IMR-90 (cell line): ENCODE measurements around the gene EXOC6B. TPM values are rescaled to one million over a fixed set of nuclear protein-coding genes. Genes with fewer than 3 reads are reported as not detected.

Experiments used
- ATAC-seq: fragments of 200-7000 bp; cut with Tn5 transposase; 2 replicates; pipeline ENCODE4 v1.9.1; 2020; ENCODE audit warnings: low read depth, mild to moderate bottlenecking, moderate library complexity
- BruUV-seq: library from RNA; stranded (reverse); fragments of 400-500 nt; replicated peaks from 2 replicates; lab custom pipeline; 2021; lab: Mats Ljungman, UMichigan
- CTCF ChIA-PET: fragments of 300-600 bp; formaldehyde crosslinking; extraction: SDS; loops from one replicate; lab custom pipeline; 2021; ENCODE audit warnings: antibody characterized with exemption; lab: Yijun Ruan, JAX
- POLR2A ChIA-PET: fragments of 300-600 bp; sonication (Branson Sonifier 250); formaldehyde crosslinking; loops from one replicate; lab custom pipeline; 2022; ENCODE audit warnings: antibody characterized with exemption; ENCODE audit not compliant: unreplicated experiment; lab: Charles Lee
- DNase-seq: peaks from one replicate; pipeline ENCODE4 v3.0.0; 2013
- H2AFZ ChIP-seq: replicated peaks from 2 replicates; pipeline ENCODE3; 2013; ENCODE audit warnings: low read length, mild to moderate bottlenecking; ENCODE audit not compliant: poor library complexity
- H2AK5ac ChIP-seq: 2 replicates; pipeline ENCODE4 v1.6.1; 2013; ENCODE audit warnings: low read depth, low read length, inconsistent platforms
- H2AK9ac ChIP-seq: replicated peaks from 2 replicates; pipeline ENCODE3; 2013; ENCODE audit warnings: mild to moderate bottlenecking, low read depth, low read length, moderate library complexity; ENCODE audit not compliant: poor library complexity
- H2BK120ac ChIP-seq: 2 replicates; pipeline ENCODE4 v1.6.1; 2013; ENCODE audit warnings: low read depth, low read length, inconsistent platforms
- H2BK15ac ChIP-seq: 3 replicates; pipeline ENCODE4 v1.6.1; 2013; ENCODE audit warnings: low read depth, low read length, inconsistent platforms
- H2BK20ac ChIP-seq: 2 replicates; pipeline ENCODE4 v1.6.1; 2013; ENCODE audit warnings: low read depth, mild to moderate bottlenecking, inconsistent platforms, low read length, moderate library complexity
- H2BK5ac ChIP-seq: 2 replicates; pipeline ENCODE4 v1.6.1; 2013; ENCODE audit warnings: mild to moderate bottlenecking, low read depth, low read length, inconsistent platforms; ENCODE audit not compliant: poor library complexity, severe bottlenecking
- H3K14ac ChIP-seq: replicated peaks from 2 replicates; pipeline ENCODE4 v1.6.1; 2013; ENCODE audit warnings: low read depth, low read length, inconsistent platforms
- H3K18ac ChIP-seq: 2 replicates; pipeline ENCODE4 v1.6.1; 2013; ENCODE audit warnings: low read depth, low read length, control low read depth
- H3K23ac ChIP-seq: 2 replicates; pipeline ENCODE4 v1.6.1; 2013; ENCODE audit warnings: low read depth, low read length, inconsistent platforms
- H3K27ac ChIP-seq: 2 replicates; pipeline ENCODE4 v1.5.1; 2013; ENCODE audit warnings: mild to moderate bottlenecking, control low read depth, low read length; ENCODE audit not compliant: insufficient read depth
- H3K27me3 ChIP-seq: 2 replicates; pipeline ENCODE4 v1.6.1; 2013; ENCODE audit warnings: low read length; ENCODE audit not compliant: control insufficient read depth, insufficient read depth
- H3K36me3 ChIP-seq: 2 replicates; pipeline ENCODE4 v1.6.1; 2013; ENCODE audit warnings: low read length, mixed read lengths; ENCODE audit not compliant: control insufficient read depth, insufficient read depth
- H3K4ac ChIP-seq: 2 replicates; pipeline ENCODE4 v1.6.1; 2013; ENCODE audit warnings: low read depth, low read length, inconsistent platforms
- H3K4me1 ChIP-seq: 2 replicates; pipeline ENCODE4 v1.6.1; 2013; ENCODE audit warnings: low read length, mixed read lengths; ENCODE audit not compliant: control insufficient read depth, insufficient read depth
- H3K4me2 ChIP-seq: 2 replicates; pipeline ENCODE4 v1.6.1; 2013; ENCODE audit warnings: low read depth, mild to moderate bottlenecking, control low read depth, low read length, moderate library complexity
- H3K4me3 ChIP-seq: 2 replicates; pipeline ENCODE4 v1.5.1; 2013; ENCODE audit warnings: low read depth, mild to moderate bottlenecking, control low read depth, low read length, moderate library complexity; ENCODE audit not compliant: insufficient read depth
- H3K56ac ChIP-seq: 2 replicates; pipeline ENCODE4 v1.6.1; 2013; ENCODE audit warnings: low read length, inconsistent platforms; ENCODE audit not compliant: insufficient read depth; ENCODE audit errors: extremely low read depth
- H3K79me1 ChIP-seq, 2 experiments: 2 replicates each; pipeline ENCODE4 v1.6.1; 2013; ENCODE audit warnings: low read length in 2 of 2, inconsistent platforms in 1 of 2, low read depth in 1 of 2
- H3K9ac ChIP-seq: 2 replicates; pipeline ENCODE4 v1.6.1; 2013; ENCODE audit warnings: low read depth, low read length, control low read depth
- H3K9me1 ChIP-seq: 2 replicates; pipeline ENCODE4 v1.6.1; 2013; ENCODE audit warnings: low read length, inconsistent platforms; ENCODE audit not compliant: insufficient read depth
- H3K9me3 ChIP-seq: 2 replicates; pipeline ENCODE4 v1.6.1; 2013; ENCODE audit warnings: low read length; ENCODE audit not compliant: control insufficient read depth, insufficient read depth
- H4K20me1 ChIP-seq: 2 replicates; pipeline ENCODE4 v1.6.1; 2013; ENCODE audit warnings: low read length, inconsistent platforms; ENCODE audit not compliant: insufficient read depth
- H4K5ac ChIP-seq: 2 replicates; pipeline ENCODE4 v1.6.1; 2013; ENCODE audit warnings: mild to moderate bottlenecking, low read depth, low read length, control low read depth
- H4K8ac ChIP-seq, 2 experiments: 2 replicates each; pipeline ENCODE4 v1.6.1; 2013; ENCODE audit warnings: low read depth in 2 of 2, low read length in 2 of 2, control low read depth in 1 of 2, inconsistent platforms in 1 of 2
- H4K91ac ChIP-seq: 2 replicates; pipeline ENCODE4 v1.6.1; 2013; ENCODE audit warnings: low read depth, low read length, inconsistent platforms; ENCODE audit not compliant: insufficient read depth
- MAZ ChIP-seq: IDR thresholded peaks from 2 replicates; pipeline ENCODE4 v1.6.1; 2012; ENCODE audit warnings: low read depth, mild to moderate bottlenecking, low read length, improper control_type of control experiment, moderate library complexity, borderline replicate concordance
- MXI1 ChIP-seq: IDR thresholded peaks from 2 replicates; pipeline ENCODE4 v1.6.1; 2012; ENCODE audit warnings: low read depth, mild to moderate bottlenecking, low read length, moderate library complexity, borderline replicate concordance
- POLR2A ChIP-seq: IDR thresholded peaks from 2 replicates; pipeline ENCODE4 v1.6.1; 2012; ENCODE audit warnings: mild to moderate bottlenecking, low read depth, low read length
- RAD21 ChIP-seq: IDR thresholded peaks from 2 replicates; pipeline ENCODE4 v1.6.1; 2012; ENCODE audit warnings: low read length, improper control_type of control experiment
- RCOR1 ChIP-seq: IDR thresholded peaks from 2 replicates; pipeline ENCODE4 v1.6.1; 2012; ENCODE audit warnings: mild to moderate bottlenecking, low read length, improper control_type of control experiment; ENCODE audit not compliant: insufficient replicate concordance
- RFX5 ChIP-seq: IDR thresholded peaks from 2 replicates; pipeline ENCODE4 v1.8.0; 2012; ENCODE audit warnings: low read depth, mild to moderate bottlenecking, low read length, moderate library complexity
- SMC3 ChIP-seq: fragments of 150-350 bp; IDR thresholded peaks from 2 replicates; pipeline ENCODE4 v1.6.1; 2016; ENCODE audit warnings: low read depth, mild to moderate bottlenecking, antibody characterized with exemption, low read length, moderate library complexity
- WGBS, 2 experiments: methylation state at CpG; one replicate each; pipeline versions ENCODE4 v1.1.5 to v1.1.7; 2013; ENCODE audit warnings: missing lambda C conversion rate in 2 of 2; ENCODE audit not compliant: insufficient read length in 1 of 2; ENCODE audit errors: extremely low coverage in 2 of 2; 5-methylcytosine and 5-hydroxymethylcytosine counted together
- dilution Hi-C: fragments of 300-500 bp; cut with HindIII; formaldehyde crosslinking; loops from one replicate; pipeline ENCODE4 v1.14.3; 2018; ENCODE audit warnings: low sequenced_read_pairs; ENCODE audit not compliant: unreplicated experiment
- in situ Hi-C: fragments of 300-500 bp; cut with MboI; formaldehyde crosslinking; loops from 3 replicates; pipeline ENCODE4 v1.14.3; 2019; ENCODE audit warnings: low sequenced_read_pairs, inconsistent platforms, mixed read lengths
- intact Hi-C: fragments of 100-400 bp; cut with micrococcal nuclease; formaldehyde crosslinking; loops from 2 replicates; pipeline ENCODE4 v1.10.0; 2022
- polyA plus RNA-seq, 3 experiments: library from polyadenylated mRNA; depleted of rRNA; stranded (reverse); fragments of >200 nt; gene quantifications; 2 replicates each; pipeline ENCODE4 v1.2.3, GENCODE V29; 2012; ENCODE audit warnings: low replicate concordance in 1 of 3
- total RNA-seq: library from RNA; depleted of rRNA; stranded (reverse); fragments of >200 nt; gene quantifications from 2 replicates; pipeline ENCODE4 v1.2.3, GENCODE V29; 2012

EXOC6B gene
- total and polyA plus RNA-seq, 2 of the 4 experiments (the other 2 are of a cell fraction), result 10.2 to 29.4 TPM

- no peak overlapping the region for H2BK15ac ChIP-seq
- dilution Hi-C loops (no loop called here), intact Hi-C loops (no loop called here), in situ Hi-C loops (no loop called here)
- no peak overlapping the region for H4K91ac ChIP-seq
- H3K79me1 ChIP-seq, result peaks cover 3 to 12% of the 10 kb centered on the region in 2 experiments; a peak in 2 of 4 replicates
- no TSS peak for BruUV-seq
- no peak overlapping the region for H2BK120ac ChIP-seq
- ATAC-seq (no peak; the same call in 1 of the 2 replicates), DNase-seq (no peak)
- H2AK5ac ChIP-seq, result no peak overlapping the region
- H4K8ac ChIP-seq, result no peak overlapping the region
- no peaks in the 10 kb centered on the region for H3K27me3 ChIP-seq
- H3K18ac ChIP-seq, result no peak overlapping the region
- H3K56ac ChIP-seq, result no peak overlapping the region
- H3K9me1 ChIP-seq, result no peaks in the 10 kb centered on the region
- no peaks in the 10 kb centered on the region for H3K36me3 ChIP-seq
- no peak overlapping the region for H3K4ac ChIP-seq
- H3K23ac ChIP-seq, result no peak overlapping the region
- POLR2A ChIA-PET, result no interaction called here
- no peak overlapping the region for H3K4me3 ChIP-seq
- H3K4me1 ChIP-seq, result peaks cover 4% of the 10 kb centered on the region
- CTCF ChIA-PET, result interaction anchor here (0.6 kb wide), 1 partner anchor 18 kb away, joined by 5 read pairs; no protein-coding TSS in a partner anchor
- H4K20me1 ChIP-seq, result no peaks in the 10 kb centered on the region
- TF ChIP-seq RCOR1 (no peak), RFX5 (no peak), MXI1 (no peak), RAD21 (no peak), MAZ (no peak), SMC3 (no peak), POLR2A (no peak)
- H3K9me3 ChIP-seq, result no peaks in the 10 kb centered on the region
- H3K27ac ChIP-seq, result no peak overlapping the region
- H3K14ac ChIP-seq, result no peak overlapping the region
- H2BK20ac ChIP-seq, result no peak overlapping the region
- no CpG with 5 or more reads among the region's 2 CpGs for whole genome bisulfite sequencing, 2 experiments
- H2AK9ac ChIP-seq, result no peak overlapping the region
- H2AFZ ChIP-seq, result no peak overlapping the region
- no peak overlapping the region for H3K4me2 ChIP-seq
- no peak overlapping the region for H3K9ac ChIP-seq
- no peak overlapping the region; the same call in 1 of the 2 replicates for H4K5ac ChIP-seq
- no peak overlapping the region for H2BK5ac ChIP-seq
Measured at GRCh38 chr2:72678024-72678423, 147.8 kb downstream of the EXOC6B start.
